Smooth muscle cell (in vitro differentiated cells): ENCODE data around the gene TTPAL. TPM values are rescaled to one million over a fixed set of nuclear protein-coding genes. Genes with fewer than 3 reads are reported as not detected.

Experiments used
- DNase-seq: peaks from one replicate; lab custom pipeline; 2025; ENCODE audit not compliant: unreplicated experiment; lab: John Stamatoyannopoulos, UW
- H2AFZ ChIP-seq: fragments of 200-600 bp; sonication (generic); 2 replicates; pipeline ENCODE4 v1.6.0; 2016; ENCODE audit warnings: antibody characterized with exemption, low read depth, mild to moderate bottlenecking
- H3F3A ChIP-seq: fragments of 200-600 bp; sonication (generic); 2 replicates; pipeline ENCODE4 v1.6.0; 2017; ENCODE audit warnings: antibody characterized with exemption, low read depth
- H3K27ac ChIP-seq: fragments of 200-600 bp; sonication (generic); 2 replicates; pipeline ENCODE4 v1.5.1; 2016; ENCODE audit warnings: low read depth, mild to moderate bottlenecking
- H3K27me3 ChIP-seq: fragments of 200-600 bp; sonication (generic); 2 replicates; pipeline ENCODE4 v1.6.1; 2016; ENCODE audit warnings: low read depth, mild to moderate bottlenecking
- H3K36me3 ChIP-seq: fragments of 200-600 bp; sonication (generic); 2 replicates; pipeline ENCODE4 v1.5.1; 2016; ENCODE audit warnings: low read depth
- H3K4me1 ChIP-seq: fragments of 200-600 bp; sonication (generic); 2 replicates; pipeline ENCODE4 v1.5.1; 2016; ENCODE audit warnings: low read depth
- H3K4me2 ChIP-seq: fragments of 200-600 bp; sonication (generic); 2 replicates; pipeline ENCODE4 v1.6.0; 2016; ENCODE audit warnings: mild to moderate bottlenecking
- H3K4me3 ChIP-seq: fragments of 200-600 bp; sonication (generic); 2 replicates; pipeline ENCODE4 v1.5.1; 2016; ENCODE audit warnings: mild to moderate bottlenecking
- H3K79me2 ChIP-seq: fragments of 200-600 bp; sonication (generic); 2 replicates; pipeline ENCODE4 v1.6.0; 2016; ENCODE audit warnings: low read depth, mild to moderate bottlenecking
- H3K9ac ChIP-seq: fragments of 200-600 bp; sonication (generic); 2 replicates; pipeline ENCODE4 v1.6.0; 2016; ENCODE audit warnings: low read depth
- H3K9me3 ChIP-seq: fragments of 200-600 bp; sonication (generic); replicated peaks from 2 replicates; pipeline ENCODE4 v1.5.1; 2016; ENCODE audit warnings: low read depth
- H4K20me1 ChIP-seq: fragments of 200-600 bp; sonication (generic); 2 replicates; pipeline ENCODE4 v1.6.0; 2016; ENCODE audit warnings: low read depth
- whole genome bisulfite sequencing: methylation state at CpG from one replicate; pipeline ENCODE4 v1.1.7; 2016; ENCODE audit warnings: low lambda C conversion rate; 5-methylcytosine and 5-hydroxymethylcytosine counted together
- polyA plus RNA-seq: library from polyadenylated mRNA; unstranded; fragments of >200 nt; fragmentation: Nextera tagmentation; extraction: Ambion mirVana; gene quantifications from 2 replicates; pipeline ENCODE4 v1.2.1, GENCODE V29; 2016
- total RNA-seq: library from RNA; depleted of rRNA; stranded (reverse); fragments of >200 nt; gene quantifications from 2 replicates; pipeline ENCODE4 v1.2.3, GENCODE V29; 2014
- TF ChIP-seq, protein P1 (sequence below): fragments of 200-600 bp; sonication (generic); IDR thresholded peaks from 2 replicates; pipeline ENCODE4 v1.5.1; 2017; ENCODE audit warnings: borderline replicate concordance, mild to moderate bottlenecking, antibody characterized with exemption; ENCODE audit not compliant: insufficient read depth, poor library complexity, severe bottlenecking

The TTPAL gene
- total and polyA plus RNA-seq, 2 experiments from 2014 or later = 5.6 to 5.8 TPM

DNA sequence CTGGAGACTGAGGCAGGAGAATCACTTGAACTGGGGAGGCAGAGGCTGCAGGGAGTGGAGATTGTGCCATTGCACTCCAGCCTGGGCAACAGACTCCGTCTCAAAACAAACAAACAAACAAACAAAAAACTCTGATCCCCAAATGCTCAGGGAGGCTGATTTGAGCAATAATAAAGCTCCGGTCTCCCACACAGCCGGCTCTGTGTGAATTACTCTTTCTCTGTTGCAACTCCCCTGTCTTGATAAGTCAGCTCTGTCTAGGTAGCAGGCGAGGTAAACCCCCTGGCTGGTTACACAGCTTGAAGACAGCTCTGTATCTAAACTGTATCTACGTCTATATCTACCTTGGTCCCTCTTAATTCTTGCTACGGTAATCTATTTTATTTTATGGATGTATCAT, 52.6 kb downstream of the TTPAL start:
- TF ChIP-seq, protein P1, sequence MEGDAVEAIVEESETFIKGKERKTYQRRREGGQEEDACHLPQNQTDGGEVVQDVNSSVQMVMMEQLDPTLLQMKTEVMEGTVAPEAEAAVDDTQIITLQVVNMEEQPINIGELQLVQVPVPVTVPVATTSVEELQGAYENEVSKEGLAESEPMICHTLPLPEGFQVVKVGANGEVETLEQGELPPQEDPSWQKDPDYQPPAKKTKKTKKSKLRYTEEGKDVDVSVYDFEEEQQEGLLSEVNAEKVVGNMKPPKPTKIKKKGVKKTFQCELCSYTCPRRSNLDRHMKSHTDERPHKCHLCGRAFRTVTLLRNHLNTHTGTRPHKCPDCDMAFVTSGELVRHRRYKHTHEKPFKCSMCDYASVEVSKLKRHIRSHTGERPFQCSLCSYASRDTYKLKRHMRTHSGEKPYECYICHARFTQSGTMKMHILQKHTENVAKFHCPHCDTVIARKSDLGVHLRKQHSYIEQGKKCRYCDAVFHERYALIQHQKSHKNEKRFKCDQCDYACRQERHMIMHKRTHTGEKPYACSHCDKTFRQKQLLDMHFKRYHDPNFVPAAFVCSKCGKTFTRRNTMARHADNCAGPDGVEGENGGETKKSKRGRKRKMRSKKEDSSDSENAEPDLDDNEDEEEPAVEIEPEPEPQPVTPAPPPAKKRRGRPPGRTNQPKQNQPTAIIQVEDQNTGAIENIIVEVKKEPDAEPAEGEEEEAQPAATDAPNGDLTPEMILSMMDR = no peak
- no peak overlapping the region for H3K4me2 ChIP-seq
- no peak overlapping the region for H3K9ac ChIP-seq
- no peak overlapping the region for H3K27ac ChIP-seq
- no peaks in the 10 kb centered on the region for H3K36me3 ChIP-seq
- no peaks in the 10 kb centered on the region for H4K20me1 ChIP-seq
- no peaks in the 10 kb centered on the region for H3K4me1 ChIP-seq
- WGBS = 89% methylated on average over 6 of the region's 6 CpGs
- peaks cover 11% of the 10 kb centered on the region for H3K79me2 ChIP-seq
- H3F3A ChIP-seq = no peaks in the 10 kb centered on the region
- H3K4me3 ChIP-seq = no peak overlapping the region
- H2AFZ ChIP-seq = no peak overlapping the region
- no peaks in the 10 kb centered on the region for H3K27me3 ChIP-seq
- DNase-seq = no peak
- no peaks in the 10 kb centered on the region for H3K9me3 ChIP-seq

DNA sequence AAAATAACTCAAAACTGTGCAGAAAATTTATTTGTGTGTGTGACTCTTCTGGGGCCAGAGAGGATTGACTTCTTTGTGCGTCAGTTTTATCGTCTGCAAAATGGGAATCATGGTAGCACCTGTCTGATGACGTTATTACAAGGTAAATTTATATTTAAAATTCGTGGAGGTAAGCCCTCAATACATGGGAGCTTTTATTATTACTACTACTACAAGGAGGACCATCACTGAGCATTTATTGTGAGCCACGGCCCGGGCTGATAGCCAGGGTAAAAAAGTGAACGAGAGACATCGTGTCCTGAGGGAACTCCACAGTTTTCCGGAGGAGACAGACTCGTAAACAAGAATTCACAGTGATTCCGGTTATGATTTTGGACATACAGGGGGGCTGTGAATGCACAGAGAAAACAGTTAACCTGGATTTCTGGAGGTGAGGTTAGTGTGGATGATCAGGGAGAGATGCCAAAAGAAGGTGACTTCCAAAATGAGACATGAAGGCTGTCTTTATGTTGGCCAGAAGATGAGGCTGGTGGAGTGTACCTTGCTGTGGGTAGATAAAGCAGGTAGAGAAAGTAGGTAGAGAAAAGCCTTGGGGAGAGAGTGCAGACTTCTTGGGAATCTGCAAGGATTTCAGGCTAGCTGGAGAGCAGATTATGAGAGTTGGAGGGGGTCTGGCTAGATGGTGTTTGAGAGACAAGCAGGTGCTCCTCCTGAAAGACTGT, 56.7 kb downstream of the TTPAL start:
- Histone ChIP-seq H3K27ac (peak overlapping the region; percentile 25), H3K27me3 (no peaks in the 10 kb centered on the region), H3K36me3 (no peaks in the 10 kb centered on the region), H3K4me2 (peak overlapping the region; percentile 88), H3K79me2 (peaks cover 46% of the 10 kb centered on the region), H3K9me3 (no peaks in the 10 kb centered on the region), H4K20me1 (no peaks in the 10 kb centered on the region), H2AFZ (peak overlapping the region; percentile 96), H3K4me3 (peak overlapping the region; percentile 70), H3K9ac (peak overlapping the region; percentile 87), H3F3A (no peaks in the 10 kb centered on the region), H3K4me1 (no peaks in the 10 kb centered on the region)
- no peak for DNase-seq
- WGBS = 34% methylated on average over 11 of the region's 11 CpGs
- TF ChIP-seq, protein P1 = no peak

DNA sequence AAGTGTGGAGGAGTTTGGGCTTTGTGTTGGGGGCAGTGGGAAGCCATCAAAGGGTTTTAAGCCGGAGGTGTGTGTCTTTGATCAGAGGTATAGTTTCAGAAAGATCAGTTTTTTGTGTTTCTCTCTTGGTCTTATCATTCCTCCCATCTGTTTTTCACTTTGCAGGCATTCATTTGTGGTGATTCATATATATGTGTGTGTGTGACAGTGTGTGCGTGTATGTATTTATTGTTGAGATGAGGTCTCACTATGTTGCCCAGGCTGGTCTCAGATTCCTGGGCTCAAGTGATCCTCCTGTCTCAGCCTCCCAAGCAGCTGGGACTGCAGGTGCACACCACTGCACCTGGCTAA, 57.3 kb downstream of the TTPAL start:
- H2AFZ ChIP-seq = no peak overlapping the region
- TF ChIP-seq, protein P1 = no peak
- no peak overlapping the region for H3K27ac ChIP-seq
- H3K79me2 ChIP-seq = peaks cover 46% of the 10 kb centered on the region
- H4K20me1 ChIP-seq = no peaks in the 10 kb centered on the region
- H3F3A ChIP-seq = no peaks in the 10 kb centered on the region
- no peaks in the 10 kb centered on the region for H3K9me3 ChIP-seq
- no peak overlapping the region for H3K9ac ChIP-seq
- no peaks in the 10 kb centered on the region for H3K27me3 ChIP-seq
- no peak for DNase-seq
- no peaks in the 10 kb centered on the region for H3K4me1 ChIP-seq
- H3K4me3 ChIP-seq = peak overlapping the region; percentile 70
- WGBS = 76% methylated on average over 2 of the region's 2 CpGs
- H3K4me2 ChIP-seq = peak overlapping the region; percentile 88
- H3K36me3 ChIP-seq = no peaks in the 10 kb centered on the region

DNA sequence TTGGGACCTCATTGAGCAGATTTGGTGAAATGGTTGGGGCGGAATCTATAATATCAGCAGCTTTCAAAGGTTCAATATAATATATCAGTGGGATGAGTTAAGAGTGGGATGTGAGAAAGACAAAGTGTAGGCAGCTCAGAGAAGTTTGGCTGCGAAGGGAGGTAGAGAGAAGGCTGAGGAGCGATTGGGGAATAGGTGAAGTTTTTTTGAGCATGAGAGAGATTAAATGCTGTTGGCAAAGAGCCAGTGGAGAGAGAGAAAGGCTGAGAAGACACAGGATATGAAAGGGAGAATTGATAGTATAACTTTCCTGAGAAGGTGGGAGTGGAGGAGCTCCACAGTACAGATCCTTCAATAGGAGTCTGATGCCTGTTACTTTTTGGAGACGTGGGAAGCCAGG, 58.3 kb downstream of the TTPAL start:
- WGBS = 99% methylated on average over 4 of the region's 4 CpGs
- no peak overlapping the region for H3K27ac ChIP-seq
- no peak for DNase-seq
- no peaks in the 10 kb centered on the region for H3K36me3 ChIP-seq
- peaks cover 53% of the 10 kb centered on the region for H3K79me2 ChIP-seq
- H3K4me3 ChIP-seq = no peak overlapping the region
- no peaks in the 10 kb centered on the region for H3K4me1 ChIP-seq
- no peak overlapping the region for H3K9ac ChIP-seq
- no peaks in the 10 kb centered on the region for H3F3A ChIP-seq
- H3K4me2 ChIP-seq = no peak overlapping the region
- TF ChIP-seq, protein P1 = no peak
- no peaks in the 10 kb centered on the region for H3K27me3 ChIP-seq
- no peak overlapping the region for H2AFZ ChIP-seq
- no peaks in the 10 kb centered on the region for H4K20me1 ChIP-seq
- no peaks in the 10 kb centered on the region for H3K9me3 ChIP-seq
